Measurements from ENCODE around the gene PRADC1.

Gene PRADC1

GRCh38 chr2:73257425-73258125 is 24.5 kb upstream of the PRADC1 start:
- DNase-seq (ENCODE audit: low read depth): no peak

GRCh38 chr2:73257021-73257420 is 24.0 kb upstream of the PRADC1 start:
- Histone ChIP-seq H3K4me1 (ENCODE audit: control insufficient read depth, insufficient read depth, low read length) (peaks cover 3% of the 10 kb centered on the region), H3K9ac (ENCODE audit: low read length) (no peak overlapping the region), H3K27me3 (replicated peaks; ENCODE audit: control insufficient read depth, insufficient read depth, low read length) (no peaks in the 10 kb centered on the region), H3K36me3 (ENCODE audit: control insufficient read depth, insufficient read depth, low read length, severe bottlenecking) (peaks cover 28% of the 10 kb centered on the region), H3K9me3 (ENCODE audit: control insufficient read depth, low read length) (no peaks in the 10 kb centered on the region), H3K4me3 (ENCODE audit: low read length) (no peak overlapping the region)
- DNase-seq (ENCODE audit: low read depth): no peak

More at GRCh38 chr2:73257425-73258125, 24.5 kb upstream of the PRADC1 start:
- Histone ChIP-seq H3K4me1 (ENCODE audit: control insufficient read depth, insufficient read depth, low read length) (peaks cover 3% of the 10 kb centered on the region), H3K9ac (ENCODE audit: low read length) (no peak overlapping the region), H3K4me3 (ENCODE audit: low read length) (no peak overlapping the region), H3K27me3 (replicated peaks; ENCODE audit: control insufficient read depth, insufficient read depth, low read length) (no peaks in the 10 kb centered on the region), H3K9me3 (ENCODE audit: control insufficient read depth, low read length) (no peaks in the 10 kb centered on the region), H3K36me3 (ENCODE audit: control insufficient read depth, insufficient read depth, low read length, severe bottlenecking) (peaks cover 23% of the 10 kb centered on the region)

GRCh38 chr2:73256618-73256922 is 23.5 kb upstream of the PRADC1 start:
- Histone ChIP-seq H3K9me3 (ENCODE audit: control insufficient read depth, low read length) (no peaks in the 10 kb centered on the region), H3K9ac (ENCODE audit: low read length) (no peak overlapping the region), H3K27me3 (replicated peaks; ENCODE audit: control insufficient read depth, insufficient read depth, low read length) (no peaks in the 10 kb centered on the region), H3K4me1 (ENCODE audit: control insufficient read depth, insufficient read depth, low read length) (peaks cover 3% of the 10 kb centered on the region), H3K36me3 (ENCODE audit: control insufficient read depth, insufficient read depth, low read length, severe bottlenecking) (peaks cover 32% of the 10 kb centered on the region), H3K4me3 (ENCODE audit: low read length) (no peak overlapping the region)
- DNase-seq (ENCODE audit: low read depth): no peak

- Histone ChIP-seq H3K4me1 (ENCODE audit: control insufficient read depth, insufficient read depth, low read length) (peaks cover 3% of the 10 kb centered on the region), H3K9me3 (ENCODE audit: control insufficient read depth, low read length) (no peaks in the 10 kb centered on the region), H3K27me3 (replicated peaks; ENCODE audit: control insufficient read depth, insufficient read depth, low read length) (no peaks in the 10 kb centered on the region), H3K4me3 (ENCODE audit: low read length) (no peak overlapping the region), H3K9ac (ENCODE audit: low read length) (no peak overlapping the region), H3K36me3 (ENCODE audit: control insufficient read depth, insufficient read depth, low read length, severe bottlenecking) (peaks cover 37% of the 10 kb centered on the region)
- DNase-seq (ENCODE audit: low read depth): no peak
Measured at GRCh38 chr2:73255907-73256617, 23.0 kb upstream of the PRADC1 start.

- Histone ChIP-seq H3K36me3 (ENCODE audit: control insufficient read depth, insufficient read depth, low read length, severe bottlenecking) (peaks cover 46% of the 10 kb centered on the region), H3K9ac (ENCODE audit: low read length) (no peak overlapping the region)
Measured at GRCh38 chr2:73255007-73255644, 22.1 kb upstream of the PRADC1 start.

GRCh38 chr2:73254343-73255006 is 21.4 kb upstream of the PRADC1 start:
- DNase-seq (ENCODE audit: low read depth): no peak
- H3K4me3 ChIP-seq (ENCODE audit: low read length): no peak overlapping the region
- no peaks in the 10 kb centered on the region for H3K9me3 ChIP-seq (ENCODE audit: control insufficient read depth, low read length)
- H3K27me3 ChIP-seq (replicated peaks; ENCODE audit: control insufficient read depth, insufficient read depth, low read length): no peaks in the 10 kb centered on the region
- H3K4me1 ChIP-seq (ENCODE audit: control insufficient read depth, insufficient read depth, low read length): peaks cover 3% of the 10 kb centered on the region
- H3K36me3 ChIP-seq (ENCODE audit: control insufficient read depth, insufficient read depth, low read length, severe bottlenecking): peaks cover 52% of the 10 kb centered on the region
- no peak overlapping the region for H3K9ac ChIP-seq (ENCODE audit: low read length)

More at GRCh38 chr2:73255007-73255644, 22.1 kb upstream of the PRADC1 start:
- Histone ChIP-seq H3K4me3 (ENCODE audit: low read length) (no peak overlapping the region), H3K9me3 (ENCODE audit: control insufficient read depth, low read length) (no peaks in the 10 kb centered on the region), H3K4me1 (ENCODE audit: control insufficient read depth, insufficient read depth, low read length) (peaks cover 3% of the 10 kb centered on the region), H3K27me3 (replicated peaks; ENCODE audit: control insufficient read depth, insufficient read depth, low read length) (no peaks in the 10 kb centered on the region)
- DNase-seq (ENCODE audit: low read depth): no peak

- Histone ChIP-seq H3K4me3 (ENCODE audit: low read length) (no peak overlapping the region), H3K36me3 (ENCODE audit: control insufficient read depth, insufficient read depth, low read length, severe bottlenecking) (peaks cover 58% of the 10 kb centered on the region), H3K9me3 (ENCODE audit: control insufficient read depth, low read length) (no peaks in the 10 kb centered on the region), H3K27me3 (replicated peaks; ENCODE audit: control insufficient read depth, insufficient read depth, low read length) (no peaks in the 10 kb centered on the region), H3K4me1 (ENCODE audit: control insufficient read depth, insufficient read depth, low read length) (peaks cover 3% of the 10 kb centered on the region), H3K9ac (ENCODE audit: low read length) (no peak overlapping the region)
- no peak for DNase-seq (ENCODE audit: low read depth)
Measured at GRCh38 chr2:73253901-73254300, 20.9 kb upstream of the PRADC1 start.

GRCh38 chr2:73253400-73253799 is 20.4 kb upstream of the PRADC1 start:
- H3K9ac ChIP-seq (ENCODE audit: low read length): no peak overlapping the region
- DNase-seq (ENCODE audit: low read depth): no peak
- H3K27me3 ChIP-seq (replicated peaks; ENCODE audit: control insufficient read depth, insufficient read depth, low read length): no peaks in the 10 kb centered on the region
- peaks cover 3% of the 10 kb centered on the region for H3K4me1 ChIP-seq (ENCODE audit: control insufficient read depth, insufficient read depth, low read length)
- no peak overlapping the region for H3K4me3 ChIP-seq (ENCODE audit: low read length)
- no peaks in the 10 kb centered on the region for H3K9me3 ChIP-seq (ENCODE audit: control insufficient read depth, low read length)
- peaks cover 63% of the 10 kb centered on the region for H3K36me3 ChIP-seq (ENCODE audit: control insufficient read depth, insufficient read depth, low read length, severe bottlenecking)

GRCh38 chr2:73252238-73253027 is 19.4 kb upstream of the PRADC1 start:
- Histone ChIP-seq H3K27me3 (replicated peaks; ENCODE audit: control insufficient read depth, insufficient read depth, low read length) (no peaks in the 10 kb centered on the region), H3K9ac (ENCODE audit: low read length) (no peak overlapping the region), H3K4me1 (ENCODE audit: control insufficient read depth, insufficient read depth, low read length) (peaks cover 3% of the 10 kb centered on the region), H3K36me3 (ENCODE audit: control insufficient read depth, insufficient read depth, low read length, severe bottlenecking) (peaks cover 72% of the 10 kb centered on the region), H3K9me3 (ENCODE audit: control insufficient read depth, low read length) (no peaks in the 10 kb centered on the region), H3K4me3 (ENCODE audit: low read length) (no peak overlapping the region)
- DNase-seq (ENCODE audit: low read depth): no peak

GRCh38 chr2:73250872-73251846 is 18.1 kb upstream of the PRADC1 start:
- H3K4me3 ChIP-seq (ENCODE audit: low read length): no peak overlapping the region
- H3K9me3 ChIP-seq (ENCODE audit: control insufficient read depth, low read length): no peaks in the 10 kb centered on the region
- peaks cover 85% of the 10 kb centered on the region for H3K36me3 ChIP-seq (ENCODE audit: control insufficient read depth, insufficient read depth, low read length, severe bottlenecking)
- H3K9ac ChIP-seq (ENCODE audit: low read length): no peak overlapping the region
- peaks cover 3% of the 10 kb centered on the region for H3K4me1 ChIP-seq (ENCODE audit: control insufficient read depth, insufficient read depth, low read length)
- no peak for DNase-seq (ENCODE audit: low read depth)
- H3K27me3 ChIP-seq (replicated peaks; ENCODE audit: control insufficient read depth, insufficient read depth, low read length): no peaks in the 10 kb centered on the region

Data from adipocyte (in vitro differentiated cells).